HepG2 (cell line): Measurements from ENCODE around the gene HSPB2. TPM values are rescaled to one million over a fixed set of nuclear protein-coding genes. Genes with fewer than 3 reads are reported as not detected.
A peak's percentile ranks its signal among the peaks of the same experiment; 100 is the strongest.

Experiments
- ARNT2 ChIP-seq: sonication (generic); formaldehyde crosslinking; IDR thresholded peaks from 2 replicates; pipeline ENCODE4 v1.8.0; 2022; ENCODE audit warnings: mild to moderate bottlenecking, low read depth, missing genetic modification reagents, moderate library complexity
- CENPBD1 ChIP-seq: sonication (generic); formaldehyde crosslinking; IDR thresholded peaks from 2 replicates; pipeline ENCODE4 v1.8.0; 2022; ENCODE audit warnings: missing genetic modification reagents, low read depth, mild to moderate bottlenecking, borderline replicate concordance
- LCORL ChIP-seq, 2 experiments: fragments of 450-650 bp in 1 of 2; sonication (generic) in 1 of 2; formaldehyde crosslinking in 1 of 2; IDR thresholded peaks; 2 replicates each; pipeline versions ENCODE4 v1.5.0 to v1.6.1; 2017 to 2020; ENCODE audit warnings: antibody characterized with exemption in 1 of 2, missing genetic modification reagents in 1 of 2
- LRRFIP1 ChIP-seq: sonication (generic); formaldehyde crosslinking; conservative IDR thresholded peaks from 2 replicates; pipeline ENCODE4 v1.4.0; 2020; ENCODE audit warnings: missing genetic modification reagents
- MEIS2 ChIP-seq: sonication (generic); formaldehyde crosslinking; IDR thresholded peaks from 2 replicates; pipeline ENCODE4 v1.9.0; 2021; ENCODE audit warnings: mild to moderate bottlenecking, missing genetic modification reagents
- NFE2L2 ChIP-seq: fragments of 150-350 bp; IDR thresholded peaks from 2 replicates; pipeline ENCODE4 v1.6.1; 2014; ENCODE audit warnings: low read length
- NFYB ChIP-seq: sonication (generic); formaldehyde crosslinking; IDR thresholded peaks from 2 replicates; pipeline ENCODE4 v1.4.0; 2020; ENCODE audit warnings: missing genetic modification reagents
- POLR2G ChIP-seq: fragments of 200-400 bp; formaldehyde crosslinking; IDR thresholded peaks from 2 replicates; pipeline ENCODE4 v1.6.1; 2018; ENCODE audit warnings: mild to moderate bottlenecking, low read depth, low read length, moderate library complexity
- RAD51 ChIP-seq: fragments of 450-650 bp; IDR thresholded peaks from 2 replicates; pipeline ENCODE4 v1.6.1; 2016; ENCODE audit warnings: borderline replicate concordance
- RNF2 ChIP-seq: fragments of 450-650 bp; conservative IDR thresholded peaks from 2 replicates; pipeline ENCODE4 v1.6.1; 2016; ENCODE audit warnings: low read depth
- SMARCC2 ChIP-seq: fragments of 450-650 bp; IDR thresholded peaks from 2 replicates; pipeline ENCODE4 v1.6.1; 2017; ENCODE audit warnings: antibody characterized with exemption, mild to moderate bottlenecking
- SOX5 ChIP-seq: IDR thresholded peaks from 2 replicates; pipeline ENCODE4 v1.6.1; 2016; ENCODE audit warnings: borderline replicate concordance
- TBX3 ChIP-seq: fragments of 450-650 bp; IDR thresholded peaks from 2 replicates; pipeline ENCODE4 v1.6.1; 2017; ENCODE audit warnings: antibody characterized with exemption, mild to moderate bottlenecking, inconsistent platforms, borderline replicate concordance
- ZFP90 ChIP-seq: sonication (generic); formaldehyde crosslinking; IDR thresholded peaks from 2 replicates; pipeline ENCODE4 v1.8.0; 2022; ENCODE audit warnings: missing genetic modification reagents, mild to moderate bottlenecking, inconsistent platforms, borderline replicate concordance
- ZNF263 ChIP-seq: sonication (generic); formaldehyde crosslinking; IDR thresholded peaks from 2 replicates; pipeline ENCODE4 v1.4.0; 2020; ENCODE audit warnings: missing genetic modification reagents
- ZNF318 ChIP-seq: sonication (generic); formaldehyde crosslinking; IDR thresholded peaks from 2 replicates; pipeline ENCODE4 v1.4.0; 2020; ENCODE audit warnings: mild to moderate bottlenecking, missing genetic modification reagents
- ZNF513 ChIP-seq: sonication (generic); formaldehyde crosslinking; conservative IDR thresholded peaks from 2 replicates; pipeline ENCODE4 v1.5.0; 2020; ENCODE audit warnings: missing genetic modification reagents
- polyA plus RNA-seq, 8 experiments: library from polyadenylated mRNA; depleted of rRNA in 3 of 8; stranded (reverse) in 7 of 8; unstranded in 1 of 8; fragments of >200 nt; fragmentation: Illumina TruSeq in 4 of 8; extraction: Trizol in 4 of 8; gene quantifications; 2 replicates each; pipeline versions ENCODE4 v1.2.1 to v1.2.3, GENCODE V29; 2011 to 2016; ENCODE audit warnings: low read depth in 4 of 8, missing spikeins in 1 of 8, mixed read lengths in 1 of 8; ENCODE audit not compliant: insufficient read depth in 1 of 8
- total RNA-seq, 5 experiments: library from RNA; depleted of rRNA; stranded (reverse); fragments of >200 nt; fragmentation: Illumina TruSeq; extraction: Trizol; gene quantifications; 2 replicates each; pipeline ENCODE4 v1.2.3, GENCODE V29; 2016; ENCODE audit warnings: low read depth in 1 of 5
- TF ChIP-seq, protein P1 (sequence below): sonication (generic); formaldehyde crosslinking; IDR thresholded peaks from 2 replicates; pipeline ENCODE4 v1.4.0; 2020; ENCODE audit warnings: mild to moderate bottlenecking, missing genetic modification reagents

The HSPB2 gene
- total and polyA plus RNA-seq, 2 of the 13 experiments (the other 11 are each of a cell fraction or from before 2014, with no cell fraction given), result 0.04 TPM; not detected in 1

GRCh38 chr11:111933872-111934271 is 21.3 kb downstream of the HSPB2 start (continued):
- TF ChIP-seq RAD51, result no peak
- no peak for TF ChIP-seq RNF2
- TF ChIP-seq ZNF513, result no peak
- TF ChIP-seq LCORL (IDR thresholded peaks at IDR 0.05), result no peak
- no peak for TF ChIP-seq LCORL (CRISPR knock-in tag; IDR thresholded peaks at IDR 0.05)
- TF ChIP-seq NFYB, result no peak
- TF ChIP-seq SOX5 (CRISPR knock-in tag), result peak; percentile 18; the same call in 1 of the 2 replicates
- no peak for TF ChIP-seq NFE2L2
- no peak for TF ChIP-seq ZNF263
- no peak for TF ChIP-seq ZNF318 (CRISPR knock-in tag)
- TF ChIP-seq ARNT2 (CRISPR knock-in tag), result no peak
- TF ChIP-seq POLR2G, result no peak
- no peak for TF ChIP-seq LRRFIP1 (CRISPR knock-in tag)
- TF ChIP-seq, protein P1, sequence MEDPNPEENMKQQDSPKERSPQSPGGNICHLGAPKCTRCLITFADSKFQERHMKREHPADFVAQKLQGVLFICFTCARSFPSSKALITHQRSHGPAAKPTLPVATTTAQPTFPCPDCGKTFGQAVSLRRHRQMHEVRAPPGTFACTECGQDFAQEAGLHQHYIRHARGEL, result no peak
- TF ChIP-seq ZFP90, result no peak
- no peak for TF ChIP-seq CENPBD1 (CRISPR knock-in tag)
- TF ChIP-seq SMARCC2, result no peak
- TF ChIP-seq MEIS2 (CRISPR knock-in tag), result no peak
- TF ChIP-seq TBX3, result no peak
